NCI-H345 (cell line): ENCODE results near the gene BMP6.

Source experiments
- DNase-seq: peaks from one replicate; lab custom pipeline; 2025; lab: John Stamatoyannopoulos, UW

BMP6 gene

GRCh38 chr6:7720346-7720745, 5.6 kb upstream of the BMP6 start:
- DNase-seq: no peak

DNA sequence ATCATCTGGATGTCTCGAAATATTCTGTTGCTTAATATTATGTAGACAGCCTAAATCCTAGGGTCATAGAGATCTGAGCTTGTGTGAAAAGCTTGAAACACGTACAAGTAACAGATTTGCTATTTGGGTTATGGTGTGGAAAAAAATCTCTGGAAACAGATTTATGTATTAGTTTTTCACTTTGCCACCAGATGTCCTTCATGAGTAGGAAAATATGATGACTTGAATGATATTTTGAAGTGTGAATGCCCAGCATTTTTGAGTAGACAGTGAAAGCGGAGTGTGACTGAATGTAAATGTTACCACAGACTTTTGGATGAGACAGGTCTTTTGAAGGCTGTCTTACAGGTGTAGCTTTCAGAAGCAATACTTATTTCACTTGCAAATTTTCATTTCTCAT, 4.2 kb upstream of the BMP6 start:
- no peak for DNase-seq

GRCh38 chr6:7723041-7723447, 2.9 kb upstream of the BMP6 start:
- peak; percentile 38 for DNase-seq

DNA sequence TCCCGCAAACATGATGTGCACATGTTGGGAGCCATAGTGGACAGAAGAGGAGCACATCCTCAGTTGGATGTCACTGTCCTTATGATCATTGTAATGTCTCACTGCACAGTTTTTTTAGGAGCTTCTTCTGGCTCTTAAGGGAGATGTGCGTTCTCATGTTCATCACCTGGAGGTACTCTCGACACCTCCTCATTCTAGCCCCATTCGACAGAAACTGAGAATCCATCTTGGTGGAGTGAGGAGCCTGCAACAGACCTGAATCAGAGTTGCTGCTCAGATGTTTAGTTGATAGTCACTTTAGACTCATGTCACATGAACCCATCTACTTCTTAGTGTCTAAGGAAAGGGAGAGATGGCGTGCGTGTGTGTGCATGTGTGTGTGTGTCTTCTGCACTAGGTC, 2.3 kb upstream of the BMP6 start:
- DNase-seq: no peak

GRCh38 chr6:7725412-7725811, 487 bp upstream of the BMP6 start:
- no peak for DNase-seq

GRCh38 chr6:7726416-7727085, 652 bp downstream of the BMP6 start:
- DNase-seq: peak; percentile 0

GRCh38 chr6:7727086-7727945, 1.4 kb downstream of the BMP6 start:
- DNase-seq: peak; percentile 1

DNA sequence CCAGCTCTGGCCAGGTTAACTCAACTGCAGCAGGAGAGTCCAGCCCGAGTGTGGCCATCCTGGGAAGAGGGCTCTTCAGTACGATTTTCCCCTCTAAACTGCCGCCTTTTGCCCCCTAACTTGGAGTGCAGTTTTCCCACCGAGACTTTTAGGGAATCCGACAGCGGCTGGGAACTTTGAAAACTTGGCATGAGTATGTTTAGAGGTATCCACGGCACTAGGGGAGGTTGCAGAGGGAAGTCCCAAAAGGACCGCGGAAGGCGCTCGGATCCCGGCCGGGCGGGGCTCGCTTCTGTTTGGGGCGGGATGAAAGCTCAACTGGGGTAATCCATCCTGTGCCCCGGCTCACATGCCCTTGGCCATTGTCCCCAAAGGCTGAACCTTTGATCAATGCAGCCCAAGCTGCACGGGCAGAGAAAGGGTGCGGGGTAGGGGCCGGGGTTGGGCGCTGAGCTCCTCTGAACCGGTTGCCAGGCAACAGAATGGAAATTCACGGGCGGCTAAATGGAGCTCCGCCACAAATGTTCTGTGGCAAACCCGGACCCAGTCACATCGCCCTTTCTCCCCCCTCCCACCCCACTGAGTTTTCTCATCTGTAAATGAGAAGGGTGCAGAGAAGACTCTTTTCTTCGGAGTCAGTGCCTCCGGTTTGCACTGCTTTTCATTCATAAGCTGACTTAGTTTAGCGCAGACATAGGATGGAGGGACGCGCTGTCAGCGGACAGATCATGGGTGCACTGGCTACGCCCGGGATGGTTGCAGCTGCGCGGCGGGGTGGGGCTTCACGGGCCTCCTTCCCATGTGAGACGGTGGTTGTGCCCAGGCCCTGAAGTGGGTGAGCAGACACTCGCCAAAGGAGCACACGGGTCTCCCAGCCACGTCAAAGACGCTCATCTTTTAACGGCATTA, 2.3 kb downstream of the BMP6 start:
- DNase-seq: no peak

DNA sequence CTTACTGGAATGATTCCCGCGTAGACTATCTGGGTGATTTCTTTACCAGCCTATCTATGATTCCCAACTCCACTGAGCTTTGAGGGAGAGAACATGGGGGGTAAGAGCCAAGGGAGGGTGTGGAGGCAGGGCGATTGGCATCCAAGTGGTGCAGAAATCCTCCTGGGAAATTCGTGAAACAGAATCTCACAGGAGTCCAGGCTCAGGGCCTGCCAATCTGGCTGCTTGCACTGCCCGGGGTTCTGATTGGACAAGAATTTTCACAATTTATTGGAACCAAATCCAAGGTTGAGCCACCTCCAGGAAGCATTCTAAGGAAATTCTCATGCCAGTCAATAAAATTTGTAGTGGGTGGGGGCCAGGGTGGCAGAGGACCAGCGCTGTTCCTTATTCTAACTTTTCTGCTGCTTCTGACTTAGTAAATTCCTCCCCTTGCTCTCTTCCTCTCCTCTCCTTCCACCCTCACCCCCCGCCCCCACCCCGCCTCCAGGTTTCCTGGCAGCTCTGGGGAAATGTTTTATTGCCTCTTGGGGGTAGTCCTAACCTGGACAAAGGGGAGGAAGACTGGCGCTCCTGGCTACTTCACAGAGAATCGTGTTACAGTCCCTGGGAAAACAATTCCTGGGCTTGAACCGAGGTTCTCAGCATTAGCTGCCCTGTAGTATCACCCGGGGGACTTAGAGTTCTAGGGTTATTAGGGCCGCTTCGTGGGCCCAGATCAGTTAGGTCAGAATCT, 3.1 kb downstream of the BMP6 start:
- no peak for DNase-seq

GRCh38 chr6:7730001-7730783, 4.3 kb downstream of the BMP6 start:
- DNase-seq: no peak

- DNase-seq: no peak
Observed at GRCh38 chr6:7730784-7731227, 4.9 kb downstream of the BMP6 start.

DNA sequence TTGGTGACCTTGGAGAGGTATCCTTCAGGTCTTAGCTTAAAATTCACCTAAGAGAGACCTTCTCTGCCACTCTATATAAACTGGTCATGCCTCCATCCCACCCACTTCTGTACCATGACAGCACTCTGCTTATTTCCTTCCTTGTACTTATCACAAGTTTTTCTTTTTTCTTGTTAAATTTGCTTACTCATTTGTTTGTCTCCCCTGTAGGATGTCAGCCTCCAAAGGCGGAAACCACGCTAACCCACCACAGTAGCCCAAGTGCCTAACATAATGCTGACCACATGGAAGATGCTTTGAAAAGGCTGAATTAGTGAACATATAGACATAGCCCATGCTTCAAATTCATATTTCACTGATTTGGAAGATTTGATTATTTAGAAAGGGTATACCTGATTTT, 5.4 kb downstream of the BMP6 start:
- no peak for DNase-seq

DNA sequence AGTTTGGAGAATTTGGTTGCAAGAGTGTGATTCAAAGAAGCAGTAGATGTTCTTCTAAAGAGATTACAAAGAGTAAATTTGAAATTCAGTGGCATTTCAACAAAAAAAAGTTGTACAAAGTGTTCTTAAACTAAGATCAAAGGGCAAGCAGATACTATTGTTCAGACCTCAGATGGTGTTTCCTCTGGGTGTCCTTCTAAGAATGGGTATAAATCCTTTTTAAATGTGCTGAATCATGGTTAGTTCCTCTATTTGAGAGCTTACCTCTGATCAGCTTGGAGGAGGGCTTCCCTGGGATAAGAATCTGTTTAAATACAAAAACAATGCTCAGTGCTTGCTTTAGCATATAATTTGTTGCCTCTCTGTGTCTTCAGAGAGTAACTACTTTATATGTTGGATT, 6.3 kb downstream of the BMP6 start:
- no peak for DNase-seq

DNA sequence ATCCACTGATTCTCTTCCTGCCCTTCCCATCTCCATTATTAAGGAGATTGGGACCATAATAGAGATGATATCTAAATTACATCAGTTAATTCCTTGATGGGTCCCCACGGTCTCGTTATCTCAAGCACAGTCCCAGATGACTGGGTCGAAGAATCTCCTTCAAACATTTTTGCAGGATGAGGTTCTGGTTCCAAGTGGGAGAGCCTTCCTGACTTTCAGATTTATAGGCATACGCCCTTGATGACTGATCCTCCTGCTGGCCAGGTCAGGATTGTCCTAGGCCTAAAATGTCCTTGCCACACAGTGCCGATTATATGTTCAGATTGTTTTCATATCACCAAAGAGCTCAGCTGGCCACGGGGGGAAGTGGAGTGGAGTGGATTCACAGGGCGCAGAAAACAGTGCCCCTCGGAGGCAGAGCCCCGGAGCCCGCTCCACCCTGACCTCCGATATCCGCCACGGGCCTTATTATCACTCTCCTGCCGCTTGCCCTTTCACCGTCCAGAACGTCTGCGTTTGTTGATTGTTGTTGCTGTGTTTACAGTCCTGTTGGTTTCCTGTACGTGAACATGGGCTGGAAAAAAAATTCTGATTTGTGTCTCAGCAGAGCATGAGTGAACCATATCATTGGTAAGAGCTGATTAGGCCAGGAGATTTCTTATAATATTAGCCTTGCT, 8.9 kb downstream of the BMP6 start:
- DNase-seq: no peak

DNA sequence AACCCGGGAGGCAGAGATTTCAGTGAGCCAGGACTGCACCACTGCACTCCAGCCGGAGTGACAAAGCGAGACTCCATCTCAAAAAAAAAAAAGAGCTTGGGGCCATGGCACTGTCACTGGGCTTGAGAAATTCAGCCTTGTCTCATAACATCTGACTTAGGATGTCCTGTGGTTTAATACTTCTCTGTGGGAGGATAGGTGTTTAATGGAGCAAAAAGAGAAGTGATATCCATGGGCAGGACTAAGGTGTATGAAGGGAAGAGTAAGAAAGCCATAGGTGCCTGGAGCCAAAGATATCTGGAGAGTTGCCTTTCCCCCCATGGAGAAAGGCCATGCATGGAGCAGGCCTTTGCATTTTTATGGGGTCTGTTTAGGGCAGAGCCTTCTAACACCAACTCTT, 11.2 kb downstream of the BMP6 start:
- no peak for DNase-seq

- DNase-seq: no peak
Observed at GRCh38 chr6:7737867-7738266, 12.0 kb downstream of the BMP6 start.

DNA sequence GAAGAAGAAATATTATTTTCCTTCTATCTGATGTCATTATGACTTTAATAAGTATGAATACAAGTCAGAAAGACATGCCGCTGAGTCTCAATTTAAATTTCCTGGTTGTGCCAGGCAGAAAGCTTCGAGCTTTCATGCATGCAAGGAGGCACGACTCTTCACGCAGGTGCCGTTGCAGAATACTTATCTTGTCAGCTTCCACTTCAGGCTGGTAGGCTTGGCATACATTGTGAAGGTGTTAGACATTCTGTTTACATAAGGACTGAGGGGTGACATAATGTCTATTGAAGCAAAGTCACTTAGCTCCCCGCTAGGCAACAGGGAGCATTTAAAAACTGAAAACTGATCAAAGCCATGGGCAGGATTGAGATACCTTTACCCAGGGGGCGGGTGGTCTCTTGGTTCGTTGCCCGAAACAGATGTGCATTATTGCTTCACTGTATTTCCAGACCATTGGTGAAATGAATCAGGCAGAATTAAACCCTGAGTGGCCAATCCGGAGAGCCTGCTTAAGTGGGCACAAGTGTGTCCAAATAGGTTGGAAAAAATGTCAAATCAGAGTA, 16.4 kb downstream of the BMP6 start:
- peak; percentile 66 for DNase-seq

GRCh38 chr6:7745942-7746341, 20.0 kb downstream of the BMP6 start:
- no peak for DNase-seq

GRCh38 chr6:7747016-7747415, 21.1 kb downstream of the BMP6 start:
- DNase-seq: no peak

DNA sequence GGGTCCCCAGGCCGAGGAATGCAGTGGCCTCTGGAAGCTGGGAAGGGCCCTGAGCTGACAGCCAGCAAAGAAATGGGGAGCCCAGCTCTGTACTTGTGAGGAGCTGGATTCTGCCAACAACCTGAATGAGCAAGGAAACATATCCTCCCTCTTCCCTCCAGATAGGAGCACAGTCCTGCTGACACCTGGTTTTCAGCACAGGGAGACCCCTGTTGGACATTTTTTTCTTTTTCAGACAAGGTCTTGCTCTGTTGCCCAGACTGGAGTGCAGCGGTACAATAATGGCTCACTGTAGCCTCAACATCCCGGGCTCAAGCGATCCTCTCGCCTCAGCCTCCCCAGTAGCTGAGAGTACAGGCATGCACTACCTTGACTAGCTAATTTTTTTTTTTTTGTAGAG, 21.5 kb downstream of the BMP6 start:
- no peak for DNase-seq
